ENCODE measurements around the gene CITED4. TPM values are rescaled to one million over a fixed set of nuclear protein-coding genes. Genes with fewer than 3 reads are reported as not detected.

The CITED4 gene
- total RNA-seq, 1 donor from 2014 or later = 6.5 TPM

GRCh38 chr1:40853885-40854170 lies 8.3 kb downstream of the CITED4 start:
- DNase-seq (ENCODE audit: low read depth, low spot score) = no peak

DNA sequence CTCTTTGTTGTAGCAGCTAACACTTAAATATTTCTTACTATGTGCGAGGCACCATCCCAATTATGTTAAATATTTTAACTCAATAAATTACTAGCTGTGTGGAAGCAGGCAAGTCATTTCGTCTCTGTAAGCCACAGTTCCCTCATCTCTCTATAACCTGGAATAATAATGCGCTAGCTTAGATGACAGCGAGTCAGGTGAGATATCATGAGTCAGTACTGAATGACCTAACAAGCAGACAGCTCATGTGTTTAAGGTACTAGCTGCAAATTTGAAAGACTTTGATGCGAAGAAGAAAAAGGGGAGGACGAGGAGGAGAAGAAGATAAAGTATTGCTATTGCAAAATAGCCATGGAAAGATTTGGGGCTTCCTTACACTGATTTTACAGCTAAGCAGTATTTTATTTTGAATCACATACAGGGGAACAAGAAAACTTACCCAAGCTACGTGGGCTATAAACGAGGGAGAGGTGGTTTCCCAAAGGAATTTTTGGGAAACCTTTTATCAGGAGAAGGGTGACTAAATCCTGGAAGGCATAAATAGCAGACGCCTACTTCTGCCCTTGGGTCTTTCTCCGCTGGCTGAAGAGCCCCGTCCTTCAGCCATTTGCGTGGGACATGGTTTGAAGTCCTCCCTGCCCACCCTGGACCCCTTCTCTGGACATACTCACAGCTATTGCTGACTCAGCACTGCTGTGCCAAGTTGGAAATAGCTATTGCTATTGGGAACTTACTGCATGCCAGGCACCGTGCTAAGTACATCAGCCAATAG lies 8.9 kb downstream of the CITED4 start:
- DNase-seq (ENCODE audit: low read depth, low spot score) = no peak

DNA sequence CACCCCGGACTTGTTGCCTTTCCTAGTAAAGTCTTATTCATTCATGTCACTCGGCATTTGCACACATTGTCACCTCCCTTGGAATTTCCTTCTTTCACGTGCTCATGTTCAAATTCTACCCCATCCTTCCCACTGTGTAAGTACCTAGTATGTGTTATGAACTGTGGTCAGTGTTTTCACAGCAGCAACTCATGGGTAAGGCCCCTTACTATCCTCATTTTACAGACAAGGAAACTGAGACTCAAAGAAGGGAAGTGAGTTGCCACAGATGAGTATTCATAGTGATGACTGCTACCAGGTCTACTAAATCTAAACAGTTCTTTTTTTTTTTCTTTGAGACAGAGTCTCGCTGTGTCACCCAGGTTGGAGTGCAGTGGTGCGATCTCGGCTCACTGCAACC lies 10.5 kb downstream of the CITED4 start:
- no peak for DNase-seq (ENCODE audit: low read depth, low spot score)

- DNase-seq (ENCODE audit: low read depth, low spot score) = no peak
Observed at GRCh38 chr1:40849801-40850592, 12.2 kb downstream of the CITED4 start.

- no peak for DNase-seq (ENCODE audit: low read depth, low spot score)
Observed at GRCh38 chr1:40848530-40849189, 13.5 kb downstream of the CITED4 start.

- no peak for DNase-seq (ENCODE audit: low read depth, low spot score)
Observed at GRCh38 chr1:40847023-40847745, 15.0 kb downstream of the CITED4 start.

- DNase-seq (ENCODE audit: low read depth, low spot score) = no peak
Observed at GRCh38 chr1:40845895-40846294, 16.3 kb downstream of the CITED4 start.

GRCh38 chr1:40844887-40845878 lies 17.0 kb downstream of the CITED4 start:
- no peak for DNase-seq (ENCODE audit: low read depth, low spot score)

- DNase-seq (ENCODE audit: low read depth, low spot score) = no peak
Observed at GRCh38 chr1:40844079-40844478, 18.1 kb downstream of the CITED4 start.

- DNase-seq (ENCODE audit: low read depth, low spot score) = no peak
Observed at GRCh38 chr1:40842691-40843090, 19.5 kb downstream of the CITED4 start.

DNA sequence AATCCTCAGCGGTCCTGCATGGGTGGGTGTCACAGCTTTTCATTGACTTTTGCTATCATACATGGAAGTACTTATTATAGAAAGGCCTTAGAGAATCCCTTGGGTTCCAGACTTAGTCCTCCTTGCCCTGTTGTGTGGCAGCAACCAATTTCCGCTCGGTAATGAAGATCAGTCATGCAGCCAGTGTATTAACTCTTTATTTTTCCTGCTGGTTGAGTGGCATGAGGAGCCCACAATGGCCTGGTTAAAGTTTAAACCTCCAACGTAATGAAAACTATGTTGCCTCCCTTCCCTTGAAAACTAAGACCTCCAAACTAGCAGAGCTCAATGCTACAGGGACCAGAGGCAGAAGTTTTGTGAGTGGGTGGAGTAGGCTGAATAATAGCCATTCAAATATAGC lies 20.0 kb downstream of the CITED4 start:
- no peak for DNase-seq (ENCODE audit: low read depth, low spot score)

DNA sequence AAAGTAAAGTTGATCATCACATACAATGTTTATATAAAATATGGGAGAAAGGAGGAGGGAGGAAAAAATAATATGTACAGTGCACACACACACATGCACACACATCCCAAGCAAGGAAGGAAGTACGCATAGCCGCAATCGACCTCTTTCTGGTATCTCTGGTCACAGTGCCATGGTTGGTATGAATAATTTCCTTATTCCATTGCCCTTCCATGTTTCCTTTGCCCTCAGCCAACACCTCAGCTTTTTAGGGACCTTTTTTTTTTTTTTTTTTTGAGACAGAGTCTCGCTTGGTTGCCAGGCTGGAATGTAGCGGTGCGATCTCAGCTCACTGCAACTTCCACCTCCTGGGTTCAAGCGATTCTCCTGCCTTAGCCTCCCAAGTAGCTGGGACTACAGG lies 20.6 kb downstream of the CITED4 start:
- DNase-seq (ENCODE audit: low read depth, low spot score) = no peak

DNA sequence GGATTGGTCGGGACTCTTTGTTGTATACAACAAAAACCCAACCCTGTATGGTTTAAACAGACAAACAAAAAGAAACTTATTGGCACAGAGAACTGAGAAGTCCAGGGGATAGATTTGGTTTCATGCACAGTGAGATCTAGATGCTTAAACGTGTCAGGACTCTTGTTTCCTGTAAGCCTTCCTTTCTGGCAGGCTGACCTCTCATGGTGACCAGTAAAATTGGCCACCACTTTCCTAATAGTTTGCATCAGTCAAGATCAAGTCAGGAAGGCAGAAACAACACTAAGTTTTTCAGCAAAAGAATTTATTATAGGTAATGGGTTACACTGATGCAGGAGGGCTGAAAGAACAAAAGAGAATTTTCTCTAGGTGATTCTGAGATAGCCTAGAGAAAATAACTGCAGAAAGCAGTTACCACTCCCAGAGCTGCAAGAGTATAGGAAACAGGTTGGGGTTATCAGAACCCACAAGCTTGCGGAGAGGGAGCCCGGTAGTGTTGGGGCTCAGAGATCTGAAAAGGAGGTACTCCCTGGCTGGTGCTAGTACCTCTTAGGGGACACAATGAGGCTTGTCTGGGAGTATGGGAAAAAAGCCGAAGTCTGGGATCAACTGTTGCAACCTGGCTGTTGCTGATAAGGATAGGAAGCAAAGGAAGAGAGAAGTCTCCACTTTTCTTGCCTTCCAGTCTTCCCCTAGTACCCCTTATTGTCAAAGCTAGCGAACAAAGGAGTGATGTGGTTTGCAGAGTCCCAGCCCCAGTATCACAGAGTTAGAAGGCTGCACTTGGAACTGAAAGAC lies 21.4 kb downstream of the CITED4 start:
- no peak for DNase-seq (ENCODE audit: low read depth, low spot score)

GRCh38 chr1:40839943-40840335 lies 22.2 kb downstream of the CITED4 start:
- no peak for DNase-seq (ENCODE audit: low read depth, low spot score)

DNA sequence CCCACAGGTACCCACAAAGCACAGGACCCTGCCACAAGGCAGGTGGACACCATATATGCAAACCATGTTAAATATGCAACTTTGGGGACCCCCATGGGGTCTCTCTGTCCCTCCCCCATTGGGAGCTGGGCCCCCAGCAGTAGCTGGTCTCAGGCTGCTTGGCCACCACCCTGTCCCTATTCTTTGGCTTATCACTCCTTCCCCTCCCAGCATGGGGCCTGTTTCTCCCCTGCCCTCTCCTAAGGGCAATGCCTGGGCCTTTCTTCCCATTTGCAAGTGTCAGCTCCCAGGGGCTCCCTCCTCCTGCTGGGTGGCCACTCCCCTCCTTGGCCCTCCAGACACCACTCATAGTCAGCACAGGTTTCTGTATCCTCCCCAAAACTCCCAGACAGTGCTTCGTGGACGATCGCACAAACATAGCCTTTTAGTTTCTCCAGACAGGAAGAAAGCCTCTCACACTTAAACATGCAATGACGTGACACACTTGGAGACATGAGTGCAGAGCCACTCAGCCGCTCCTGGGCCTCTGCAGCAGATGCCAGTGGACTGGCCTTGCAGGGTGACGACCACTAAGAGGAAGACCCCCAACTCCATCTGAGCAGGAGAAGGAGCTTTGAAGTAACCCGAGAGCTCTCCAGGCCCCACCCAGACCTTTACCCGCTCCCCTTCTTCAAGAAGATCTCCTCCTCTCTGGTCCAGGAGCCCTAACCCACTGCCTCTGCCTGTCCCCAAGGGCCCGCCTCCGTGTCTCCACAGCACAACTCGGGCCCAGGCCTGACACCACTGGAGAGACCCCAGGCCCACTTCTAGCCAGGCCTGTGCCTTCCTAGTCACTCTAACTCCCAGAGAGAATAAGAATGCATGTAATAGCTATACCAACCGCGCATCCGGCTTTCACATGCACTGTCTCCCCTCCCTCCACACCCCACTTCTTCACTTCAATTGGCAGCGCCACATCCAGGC lies 22.9 kb downstream of the CITED4 start:
- no peak for DNase-seq (ENCODE audit: low read depth, low spot score)

GRCh38 chr1:40838045-40838979 lies 23.9 kb downstream of the CITED4 start:
- DNase-seq (ENCODE audit: low read depth, low spot score) = no peak

GRCh38 chr1:40837601-40838000 lies 24.6 kb downstream of the CITED4 start:
- DNase-seq (ENCODE audit: low read depth, low spot score) = no peak

- DNase-seq (ENCODE audit: low read depth, low spot score) = no peak
Observed at GRCh38 chr1:40836283-40836682, 25.9 kb downstream of the CITED4 start.

Data from pulmonary artery endothelial cell (primary cell).